K562 (cell line): ENCODE measurements around the gene EFNA2. TPM values are rescaled to one million over a fixed set of nuclear protein-coding genes. Genes with fewer than 3 reads are reported as not detected.
A peak's percentile ranks its signal among the peaks of the same experiment; 100 is the strongest.

ENCODE experiments used
- BDP1 ChIP-seq: IDR thresholded peaks from 3 replicates; pipeline ENCODE4 v1.6.1; 2011; ENCODE audit not compliant: insufficient read length, insufficient read depth
- E2F5 ChIP-seq: sonication (generic); formaldehyde crosslinking; IDR thresholded peaks from 2 replicates; pipeline ENCODE4 v1.8.0; 2022; ENCODE audit warnings: mild to moderate bottlenecking, missing genetic modification reagents
- HMGN3 ChIP-seq: IDR thresholded peaks from 2 replicates; pipeline ENCODE4 v1.6.1; 2011; ENCODE audit warnings: borderline replicate concordance, low read depth, mild to moderate bottlenecking, mixed read lengths, low read length; ENCODE audit not compliant: insufficient read length; ENCODE audit errors: extremely low read depth
- SMAD4 ChIP-seq: fragments of 250-450 bp; sonication (Bioruptor Pico); conservative IDR thresholded peaks from 2 replicates; pipeline ENCODE4 v1.8.0; 2021; ENCODE audit warnings: inconsistent platforms, mild to moderate bottlenecking, moderate library complexity
- ZBTB40 ChIP-seq, 2 experiments: fragments of 450-650 bp in 1 of 2; sonication (generic) in 1 of 2; formaldehyde crosslinking in 1 of 2; IDR thresholded peaks; 2 replicates each; pipeline versions ENCODE4 v1.7.1 to v1.9.0; 2016 to 2022; ENCODE audit warnings: inconsistent platforms in 1 of 2, mild to moderate bottlenecking in 1 of 2, missing genetic modification reagents in 1 of 2
- ZFP91 ChIP-seq: sonication (generic); formaldehyde crosslinking; IDR thresholded peaks from 2 replicates; pipeline ENCODE4 v1.8.0; 2022; ENCODE audit warnings: mild to moderate bottlenecking, missing genetic modification reagents
- ZNF134 ChIP-seq: fragments of 250-450 bp; sonication (Bioruptor Pico); conservative IDR thresholded peaks from 2 replicates; pipeline ENCODE4 v1.4.0; 2020
- polyA plus RNA-seq, 8 experiments: library from polyadenylated mRNA; depleted of rRNA in 4 of 8; stranded (reverse) in 5 of 8; unstranded in 3 of 8; fragments of >200 nt; fragmentation: Nextera tagmentation in 2 of 8; fragmentation: Illumina TruSeq in 1 of 8; extraction: Ambion mirVana in 2 of 8; extraction: Trizol in 1 of 8; gene quantifications; 2 replicates each; pipeline versions ENCODE4 v1.2.1 to v1.2.3, GENCODE V29; 2011 to 2014; ENCODE audit warnings: inconsistent platforms in 1 of 8, missing spikeins in 1 of 8
- total RNA-seq, 7 experiments: library from RNA; depleted of rRNA in 6 of 7; stranded (reverse); fragments of >200 nt in 6 of 7; fragmentation: Illumina TruSeq in 2 of 7; extraction: Trizol in 2 of 7; gene quantifications; 2 replicates each; pipeline versions ENCODE4 v1.2.1 to v1.2.3, GENCODE V29; 2011 to 2021; ENCODE audit warnings: low replicate concordance in 1 of 7

The EFNA2 gene
- total and polyA plus RNA-seq, 9 of the 15 experiments (the other 6 are each of a cell fraction or from before 2014, with no cell fraction given) = 0.11 to 0.44 (median 0.15) TPM; not detected in 6

- TF ChIP-seq ZBTB40 (IDR thresholded peaks at IDR 0.05) (peak; percentile 76), ZBTB40 (CRISPR knock-in tag; IDR thresholded peaks at IDR 0.05) (0 out of 2 replicates have a peak, but pooled peaks have one; percentile 22), ZFP91 (CRISPR knock-in tag) (no peak), SMAD4 (CRISPR knock-in tag) (no peak), E2F5 (CRISPR knock-in tag) (no peak), BDP1 (no peak), HMGN3 (peak; percentile 87), ZNF134 (CRISPR knock-in tag) (no peak)
These were observed 26.3 kb upstream of the EFNA2 start (continued) for GRCh38 chr19:1259206-1259875.
